Measurements from ENCODE around the gene CCNL1.

DNA sequence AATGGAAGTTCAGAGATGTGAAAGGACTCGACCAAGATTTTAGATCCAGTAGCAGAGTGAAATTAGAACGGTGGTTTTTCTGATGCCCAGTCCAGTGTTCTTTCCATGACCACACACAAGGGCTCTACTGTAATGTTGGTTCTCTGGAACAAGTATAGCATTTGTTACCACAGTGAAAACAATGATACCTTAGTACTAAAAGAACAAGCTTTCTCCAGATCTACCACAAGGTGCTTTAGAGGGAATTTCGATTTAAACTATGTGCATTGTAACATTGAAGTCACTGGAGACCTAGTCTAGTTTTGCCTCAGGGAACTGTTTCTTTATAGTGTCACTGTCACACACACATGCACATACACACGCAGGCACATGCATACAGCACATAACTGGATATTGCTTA lies 12.8 kb upstream of the CCNL1 start:
- TF ChIP-seq TAF1 (IDR thresholded peaks at IDR 0.05; ENCODE audit: borderline replicate concordance, low read depth, low read length) (no peak), POLR2AphosphoS5 (IDR thresholded peaks at IDR 0.05; ENCODE audit: low read depth, low read length) (no peak)
